Amygdala (tissue), 56 donors: ENCODE measurements around the gene SENP5.
"Not testable (repeated sequence)": the region's sequence is repeated elsewhere in the genome, so short reads cannot be mapped to it uniquely, and the experiment has no call there.

Source experiments
- DNase-seq, 56 donors: peaks; one replicate each; lab custom pipeline; 2025; lab: John Stamatoyannopoulos, UW

The SENP5 gene

GRCh38 chr3:196938576-196938975 lies 70.9 kb downstream of the SENP5 start:
- DNase-seq, result no peak

- peak in 23 of 56 donors; percentile 38 to 75 (median 62) for DNase-seq
Observed at GRCh38 chr3:196941729-196942225, 74.1 kb downstream of the SENP5 start.

- peak; percentile 84 to 99 (median 94) for DNase-seq
Observed at GRCh38 chr3:196942226-196942914, 74.7 kb downstream of the SENP5 start, which contains the start of gene NCBP2. NCBP2 (minus strand) TSS chr3:196942528; CDS start chr3:196942503, 25 bp downstream.

- DNase-seq, result peak in 9 of 56 donors; percentile 11 to 51 (median 27)
Observed at GRCh38 chr3:196942915-196943277, 75.2 kb downstream of the SENP5 start.

GRCh38 chr3:196944037-196944790 lies 76.5 kb downstream of the SENP5 start:
- DNase-seq, result not testable (repeated sequence)

GRCh38 chr3:196947136-196947859 lies 79.6 kb downstream of the SENP5 start:
- no peak for DNase-seq

GRCh38 chr3:196947860-196948441 lies 80.2 kb downstream of the SENP5 start:
- DNase-seq, result no peak

GRCh38 chr3:196948442-196949284 lies 80.9 kb downstream of the SENP5 start:
- no peak for DNase-seq

- no peak for DNase-seq
Observed at GRCh38 chr3:196949285-196949619, 81.5 kb downstream of the SENP5 start.

GRCh38 chr3:196949750-196950149 lies 82.0 kb downstream of the SENP5 start:
- DNase-seq, result no peak

GRCh38 chr3:196951371-196951770 lies 83.7 kb downstream of the SENP5 start:
- DNase-seq, result no peak

- DNase-seq, result no peak
Observed at GRCh38 chr3:196954832-196955231, 87.1 kb downstream of the SENP5 start.

- no peak for DNase-seq
Observed at GRCh38 chr3:196962108-196962929, 94.6 kb downstream of the SENP5 start.

GRCh38 chr3:196962930-196963630 lies 95.4 kb downstream of the SENP5 start:
- no peak for DNase-seq

- DNase-seq, result no peak
Observed at GRCh38 chr3:196963631-196963953, 95.9 kb downstream of the SENP5 start.

- no peak for DNase-seq
Observed at GRCh38 chr3:196965112-196965803, 97.5 kb downstream of the SENP5 start.

GRCh38 chr3:196965804-196966173 lies 98.1 kb downstream of the SENP5 start:
- DNase-seq, result no peak
